ENCODE measurements around the gene CMSS1.

- TF ChIP-seq POLR2A (IDR thresholded peaks at IDR 0.05): no peak
- no peak for TF ChIP-seq CTCF (IDR thresholded peaks at IDR 0.05)
Observed at GRCh38 chr3:99768126-99768525, 49.5 kb upstream of the CMSS1 start.
